Progenitor cell of endocrine pancreas (in vitro differentiated cells): ENCODE measurements around the gene ACYP2. TPM values are rescaled to one million over a fixed set of nuclear protein-coding genes. Genes with fewer than 3 reads are reported as not detected.
"Not testable (repeated sequence)": the region's sequence is repeated elsewhere in the genome, so short reads cannot be mapped to it uniquely, and the experiment has no call there.

ENCODE experiments used
- DNase-seq: peaks from one replicate; pipeline ENCODE4 v3.0.0; 2021; ENCODE audit warnings: low spot score; ENCODE audit not compliant: unreplicated experiment
- H3K27ac Mint-ChIP-seq: 2 replicates; pipeline ENCODE4 v1.8.0; 2021; ENCODE audit warnings: mild to moderate bottlenecking, moderate library complexity, mixed read lengths
- H3K27me3 Mint-ChIP-seq: 2 replicates; pipeline ENCODE4 v1.8.0; 2021; ENCODE audit warnings: mixed read lengths
- H3K36me3 Mint-ChIP-seq: 2 replicates; pipeline ENCODE4 v1.8.0; 2022; ENCODE audit warnings: mixed read lengths; ENCODE audit not compliant: insufficient read depth
- H3K4me1 Mint-ChIP-seq: 2 replicates; pipeline ENCODE4 v1.8.0; 2021; ENCODE audit warnings: low read depth, mixed read lengths
- H3K4me3 Mint-ChIP-seq: 2 replicates; pipeline ENCODE4 v1.8.0; 2021; ENCODE audit warnings: low read depth, mild to moderate bottlenecking, moderate library complexity, mixed read lengths
- H3K9me3 Mint-ChIP-seq: 2 replicates; pipeline ENCODE4 v1.8.0; 2021; ENCODE audit warnings: low read depth, mixed read lengths
- long read RNA-seq: library from polyadenylated mRNA; unstranded; transcript quantifications from one replicate; pipeline ENCODE4 v2.0.0, GENCODE V29; 2020
- total RNA-seq: library from RNA; stranded (reverse); gene quantifications from 2 replicates; pipeline ENCODE4 v1.2.1, GENCODE V29; 2021
- TF ChIP-seq, protein P1 (sequence below): fragments of 200-600 bp; sonication (generic); IDR thresholded peaks from one replicate; pipeline ENCODE4 v1.5.0; 2021; ENCODE audit warnings: antibody characterized with exemption, mild to moderate bottlenecking; ENCODE audit not compliant: unreplicated experiment

ACYP2 gene
- 8.6 and 9.6 TPM in 2 replicates for total RNA-seq
- long read RNA-seq, partial matches to known transcripts = 1 of 3 reads
- long read RNA-seq, other reads (novel, unspliced or antisense) = 2 of 3 reads

DNA sequence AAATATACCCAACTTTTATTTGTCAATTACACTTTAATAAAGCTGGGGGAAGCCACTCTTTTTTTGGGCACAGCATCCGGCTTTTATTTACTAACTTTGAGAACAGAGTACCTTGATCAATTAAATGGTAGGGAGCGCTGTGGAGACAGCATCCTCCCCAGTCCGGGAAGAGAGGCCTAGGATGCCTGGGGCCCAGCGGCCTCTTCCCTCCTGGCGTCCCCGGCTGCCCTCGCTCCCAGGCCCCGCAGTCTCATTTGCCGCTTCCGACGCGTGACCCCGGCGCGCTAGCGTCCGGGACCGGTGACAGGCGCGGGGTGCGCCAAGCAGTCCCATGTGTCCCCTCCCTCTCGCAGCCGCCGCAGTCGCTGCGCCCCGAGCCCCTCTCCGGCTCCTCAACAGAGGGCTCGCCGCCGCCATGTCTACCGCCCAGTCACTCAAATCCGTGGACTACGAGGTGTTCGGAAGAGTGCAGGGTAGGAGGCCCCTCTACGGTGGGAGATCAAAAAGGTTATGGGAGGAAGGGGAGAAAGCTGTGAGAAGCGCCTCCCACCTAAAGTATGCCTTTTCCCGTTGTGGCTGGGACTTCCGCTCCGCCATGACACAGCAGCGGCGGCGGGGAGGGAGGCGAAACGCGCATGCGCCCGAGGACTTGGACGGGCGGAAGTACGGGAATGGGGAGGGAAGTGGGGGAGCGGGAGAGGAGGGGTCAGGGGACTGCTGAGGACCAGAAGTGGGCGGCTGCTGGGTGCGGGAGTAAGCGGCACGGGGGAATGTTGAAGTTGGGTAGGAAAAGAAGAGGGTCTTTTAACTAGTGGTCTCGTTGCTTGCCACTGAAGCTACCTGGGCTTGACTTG, at the start of gene ACYP2:
Gene ACYP2 (plus strand): TSS at position 332 of the 854 bp plus-strand sequence.
- Mint-ChIP-seq H3K4me1 (peaks cover 5% of the 10 kb centered on the region), H3K27me3 (peaks cover 4% of the 10 kb centered on the region)

DNA sequence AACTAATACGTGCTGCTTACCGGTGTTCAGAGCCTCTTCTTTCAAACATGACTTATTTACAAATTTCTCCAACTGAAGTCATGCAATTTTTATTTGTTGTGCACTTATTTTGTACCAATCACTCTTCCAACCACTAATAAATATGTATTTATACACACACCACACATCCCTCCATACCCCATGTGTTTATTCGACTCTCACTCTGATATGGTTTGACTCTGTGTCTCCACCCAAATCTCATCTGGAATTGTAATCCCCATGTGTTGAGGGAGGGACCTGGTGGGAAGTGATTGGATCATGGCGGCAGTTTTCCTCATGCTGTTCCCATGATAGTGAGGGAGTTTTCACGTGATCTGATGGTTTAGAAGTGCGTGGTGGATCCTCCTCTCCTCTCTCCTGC, 49.5 kb upstream of the ACYP2 start:
- no peaks in the 10 kb centered on the region for H3K36me3 Mint-ChIP-seq
- H3K4me3 Mint-ChIP-seq = no peak overlapping the region
- H3K9me3 Mint-ChIP-seq = no peaks in the 10 kb centered on the region
- DNase-seq = no peak
- no peaks in the 10 kb centered on the region for H3K4me1 Mint-ChIP-seq
- H3K27ac Mint-ChIP-seq = no peak overlapping the region
- TF ChIP-seq, protein P1, sequence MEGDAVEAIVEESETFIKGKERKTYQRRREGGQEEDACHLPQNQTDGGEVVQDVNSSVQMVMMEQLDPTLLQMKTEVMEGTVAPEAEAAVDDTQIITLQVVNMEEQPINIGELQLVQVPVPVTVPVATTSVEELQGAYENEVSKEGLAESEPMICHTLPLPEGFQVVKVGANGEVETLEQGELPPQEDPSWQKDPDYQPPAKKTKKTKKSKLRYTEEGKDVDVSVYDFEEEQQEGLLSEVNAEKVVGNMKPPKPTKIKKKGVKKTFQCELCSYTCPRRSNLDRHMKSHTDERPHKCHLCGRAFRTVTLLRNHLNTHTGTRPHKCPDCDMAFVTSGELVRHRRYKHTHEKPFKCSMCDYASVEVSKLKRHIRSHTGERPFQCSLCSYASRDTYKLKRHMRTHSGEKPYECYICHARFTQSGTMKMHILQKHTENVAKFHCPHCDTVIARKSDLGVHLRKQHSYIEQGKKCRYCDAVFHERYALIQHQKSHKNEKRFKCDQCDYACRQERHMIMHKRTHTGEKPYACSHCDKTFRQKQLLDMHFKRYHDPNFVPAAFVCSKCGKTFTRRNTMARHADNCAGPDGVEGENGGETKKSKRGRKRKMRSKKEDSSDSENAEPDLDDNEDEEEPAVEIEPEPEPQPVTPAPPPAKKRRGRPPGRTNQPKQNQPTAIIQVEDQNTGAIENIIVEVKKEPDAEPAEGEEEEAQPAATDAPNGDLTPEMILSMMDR = no peak
- no peaks in the 10 kb centered on the region for H3K27me3 Mint-ChIP-seq

More for the DNA sequence above, at the start of gene ACYP2:
- peak within 1 kb of the TSS; percentile 89 for H3K4me3 Mint-ChIP-seq
- TF ChIP-seq, protein P1 = peak; percentile 12
- peaks cover 7% of the 10 kb centered on the region for H3K9me3 Mint-ChIP-seq
- H3K27ac Mint-ChIP-seq = peak within 1 kb of the TSS; percentile 100
- peaks cover 2% of the 10 kb centered on the region for H3K36me3 Mint-ChIP-seq
- peak; percentile 77 for DNase-seq

GRCh38 chr2:54067851-54068375, 47.5 kb upstream of the ACYP2 start:
- H3K4me1 Mint-ChIP-seq = peaks cover 3% of the 10 kb centered on the region
- TF ChIP-seq, protein P1 = no peak
- no peak overlapping the region for H3K27ac Mint-ChIP-seq
- H3K9me3 Mint-ChIP-seq = no peaks in the 10 kb centered on the region
- DNase-seq = no peak
- H3K36me3 Mint-ChIP-seq = no peaks in the 10 kb centered on the region
- no peak overlapping the region for H3K4me3 Mint-ChIP-seq
- H3K27me3 Mint-ChIP-seq = no peaks in the 10 kb centered on the region

GRCh38 chr2:54072483-54072882, 42.9 kb upstream of the ACYP2 start:
- not testable (repeated sequence) for H3K27me3 Mint-ChIP-seq, H3K36me3 Mint-ChIP-seq, H3K27ac Mint-ChIP-seq, H3K9me3 Mint-ChIP-seq, H3K4me1 Mint-ChIP-seq, H3K4me3 Mint-ChIP-seq, DNase-seq

- no peaks in the 10 kb centered on the region for H3K36me3 Mint-ChIP-seq
- H3K4me3 Mint-ChIP-seq = no peak overlapping the region
- no peaks in the 10 kb centered on the region for H3K27me3 Mint-ChIP-seq
- peaks cover 4% of the 10 kb centered on the region for H3K4me1 Mint-ChIP-seq
- no peak for DNase-seq
- TF ChIP-seq, protein P1 = no peak
- H3K27ac Mint-ChIP-seq = no peak overlapping the region
- H3K9me3 Mint-ChIP-seq = no peaks in the 10 kb centered on the region
Measured at GRCh38 chr2:54073796-54074195, 41.6 kb upstream of the ACYP2 start.
